Gastroesophageal sphincter (tissue), 4 donors: Measurements from ENCODE around the gene PLOD2. TPM values are rescaled to one million over a fixed set of nuclear protein-coding genes. Genes with fewer than 3 reads are reported as not detected.

Experiments
- ATAC-seq: fragments of 150-250 bp; one replicate; pipeline ENCODE4 v1.9.1; 2016; ENCODE audit warnings: mild to moderate bottlenecking, moderate library complexity
- H3K27ac ChIP-seq, 4 donors: fragments of 200-600 bp; sonication (generic) in 3 of 4; 1 replicate in 3 of 4; 2 replicates in 1 of 4; pipeline ENCODE4 v1.5.1; 2016 to 2019
- H3K27me3 ChIP-seq: fragments of 200-600 bp; sonication (generic); one replicate; pipeline ENCODE4 v1.5.1; 2019
- H3K36me3 ChIP-seq, 2 donors: fragments of 200-600 bp; sonication (generic); one replicate each; pipeline ENCODE4 v1.5.1; 2019; ENCODE audit warnings: control low read depth in 1 of 2
- H3K4me1 ChIP-seq, 3 donors: fragments of 200-600 bp; sonication (generic); 1 replicate in 2 of 3; 2 replicates in 1 of 3; pipeline ENCODE4 v1.5.1; 2016 to 2019; ENCODE audit warnings: control low read depth in 2 of 3
- H3K4me3 ChIP-seq, 2 donors: fragments of 200-600 bp; sonication (generic); one replicate each; pipeline ENCODE4 v1.5.1; 2019; ENCODE audit warnings: mild to moderate bottlenecking in 1 of 2, moderate library complexity in 1 of 2
- H3K9me3 ChIP-seq, 3 donors: fragments of 200-600 bp; sonication (generic); one replicate each; pipeline ENCODE4 v1.5.1; 2017 to 2019; ENCODE audit warnings: control low read depth in 2 of 3
- EP300 ChIP-seq: sonication (generic); formaldehyde crosslinking; IDR thresholded peaks from one replicate; pipeline ENCODE4 v1.6.1; 2017; ENCODE audit warnings: antibody characterized with exemption, mild to moderate bottlenecking
- POLR2A ChIP-seq, 2 donors: fragments of 450-650 bp; IDR thresholded peaks; one replicate each; pipeline ENCODE4 v1.6.1; 2017; ENCODE audit warnings: antibody characterized with exemption in 2 of 2, mild to moderate bottlenecking in 2 of 2, moderate library complexity in 1 of 2
- POLR2AphosphoS5 ChIP-seq: sonication (generic); formaldehyde crosslinking; IDR thresholded peaks from one replicate; pipeline ENCODE4 v1.6.1; 2017; ENCODE audit warnings: antibody characterized with exemption
- WGBS, 2 donors: methylation state at CpG; one replicate each; pipeline ENCODE4 v1.1.5; 2018; ENCODE audit warnings: low coverage in 1 of 2; 5-methylcytosine and 5-hydroxymethylcytosine counted together
- total RNA-seq, 4 donors: library from RNA; depleted of rRNA; stranded (reverse); fragments of >200 nt; gene quantifications; one replicate each; pipeline ENCODE4 v1.1.0, GENCODE V29; 2016
- TF ChIP-seq, protein P1 (sequence below), 4 experiments: fragments of 200-600 bp in 2 of 4; fragments of 450-650 bp in 2 of 4; sonication (generic) in 1 of 4; IDR thresholded peaks; one replicate each; pipeline ENCODE4 v1.5.1; 2017 to 2019; ENCODE audit warnings: antibody characterized with exemption in 4 of 4, mild to moderate bottlenecking in 2 of 4, moderate library complexity in 2 of 4

The PLOD2 gene
- total RNA-seq, 4 donors from 2014 or later = 55.1 to 100 (median 89.2) TPM

DNA sequence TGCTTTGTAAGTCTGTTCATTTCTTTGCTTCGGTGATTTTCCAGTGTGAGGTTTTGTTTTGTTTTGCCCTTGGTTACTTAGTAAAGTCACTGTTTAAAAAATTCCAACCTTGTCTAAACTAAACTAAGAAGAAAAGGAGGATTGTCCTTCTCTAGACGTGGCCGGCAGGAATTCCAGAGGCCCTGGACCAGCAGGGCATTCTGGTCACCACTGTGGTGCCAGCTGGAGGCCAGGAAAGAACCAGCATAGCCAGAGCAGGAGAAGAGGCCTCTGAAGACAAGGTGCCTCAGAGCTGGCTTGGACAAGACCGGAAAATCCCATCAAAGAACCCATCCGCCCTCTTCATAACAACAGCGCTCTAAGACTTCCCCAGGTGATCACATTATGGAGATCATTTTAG, 8.2 kb downstream of the PLOD2 start:
- no peaks in the 10 kb centered on the region for H3K9me3 ChIP-seq
- H3K36me3 ChIP-seq = no peaks in the 10 kb centered on the region
- peaks cover 4 to 96% (median 9%) of the 10 kb centered on the region in 3 donors for H3K4me1 ChIP-seq
- peak overlapping the region; percentile 2 to 22 for H3K4me3 ChIP-seq
- TF ChIP-seq EP300 (no peak), POLR2AphosphoS5 (no peak), POLR2A (IDR thresholded peaks at IDR 0.05) (no peak)
- TF ChIP-seq, protein P1, sequence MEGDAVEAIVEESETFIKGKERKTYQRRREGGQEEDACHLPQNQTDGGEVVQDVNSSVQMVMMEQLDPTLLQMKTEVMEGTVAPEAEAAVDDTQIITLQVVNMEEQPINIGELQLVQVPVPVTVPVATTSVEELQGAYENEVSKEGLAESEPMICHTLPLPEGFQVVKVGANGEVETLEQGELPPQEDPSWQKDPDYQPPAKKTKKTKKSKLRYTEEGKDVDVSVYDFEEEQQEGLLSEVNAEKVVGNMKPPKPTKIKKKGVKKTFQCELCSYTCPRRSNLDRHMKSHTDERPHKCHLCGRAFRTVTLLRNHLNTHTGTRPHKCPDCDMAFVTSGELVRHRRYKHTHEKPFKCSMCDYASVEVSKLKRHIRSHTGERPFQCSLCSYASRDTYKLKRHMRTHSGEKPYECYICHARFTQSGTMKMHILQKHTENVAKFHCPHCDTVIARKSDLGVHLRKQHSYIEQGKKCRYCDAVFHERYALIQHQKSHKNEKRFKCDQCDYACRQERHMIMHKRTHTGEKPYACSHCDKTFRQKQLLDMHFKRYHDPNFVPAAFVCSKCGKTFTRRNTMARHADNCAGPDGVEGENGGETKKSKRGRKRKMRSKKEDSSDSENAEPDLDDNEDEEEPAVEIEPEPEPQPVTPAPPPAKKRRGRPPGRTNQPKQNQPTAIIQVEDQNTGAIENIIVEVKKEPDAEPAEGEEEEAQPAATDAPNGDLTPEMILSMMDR (IDR thresholded peaks at IDR 0.05) = no peak
- peak overlapping the region; percentile 82 to 98 (median 96) for H3K27ac ChIP-seq
- 27 to 39% methylated on average over 4 to 6 of the region's 6 CpGs for WGBS, 2 donors
- peak; percentile 39 for ATAC-seq
- H3K27me3 ChIP-seq = no peaks in the 10 kb centered on the region

DNA sequence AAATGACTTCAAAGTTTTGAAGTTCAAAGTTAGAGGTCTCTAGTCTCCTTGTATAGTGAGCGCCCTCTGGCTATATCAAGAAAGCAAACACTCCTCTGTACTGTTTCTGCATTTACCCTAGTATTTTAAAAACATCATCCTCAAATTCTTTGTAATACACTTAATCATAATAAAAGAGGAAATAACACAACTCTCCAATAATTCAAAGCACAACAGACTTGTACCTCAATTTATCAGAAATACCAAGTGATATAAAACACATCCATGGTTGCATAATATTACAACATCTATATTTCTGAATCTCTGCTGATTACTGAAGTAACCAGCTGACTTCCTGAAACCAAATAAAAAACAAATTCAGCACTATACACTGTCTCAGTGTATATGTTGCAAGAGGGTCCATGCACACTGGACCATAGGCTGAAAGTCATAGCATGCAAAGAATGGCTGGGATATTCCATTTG, 12.5 kb downstream of the PLOD2 start:
- no peak for TF ChIP-seq POLR2A (IDR thresholded peaks at IDR 0.05)
- TF ChIP-seq POLR2AphosphoS5 = no peak
- no peak for TF ChIP-seq EP300
- TF ChIP-seq, protein P1 (IDR thresholded peaks at IDR 0.05) = peak; percentile 14 to 56 (median 41)
- H3K4me3 ChIP-seq = no peak overlapping the region
- WGBS, 2 donors = 35 to 39% methylated on average over 1 of the region's 1 CpG
- H3K9me3 ChIP-seq = no peaks in the 10 kb centered on the region
- H3K27ac ChIP-seq = peak overlapping the region; percentile 56 to 98 (median 96)
- ATAC-seq = no peak
- H3K4me1 ChIP-seq = peaks cover 5 to 94% (median 13%) of the 10 kb centered on the region in 3 donors
- no peaks in the 10 kb centered on the region for H3K36me3 ChIP-seq
- no peaks in the 10 kb centered on the region for H3K27me3 ChIP-seq

- Histone ChIP-seq H3K27ac (peak overlapping the region in 3 of 4 donors; percentile 2 to 97 (median 41)), H3K9me3 (no peaks in the 10 kb centered on the region), H3K4me1 (peaks cover 11 to 94% (median 30%) of the 10 kb centered on the region in 3 donors), H3K36me3 (no peaks in the 10 kb centered on the region), H3K27me3 (no peaks in the 10 kb centered on the region), H3K4me3 (no peak overlapping the region)
- no peak for ATAC-seq
- 61 to 69% methylated on average over 1 of the region's 1 CpG for WGBS, 2 donors
- TF ChIP-seq POLR2A (IDR thresholded peaks at IDR 0.05) (no peak), POLR2AphosphoS5 (no peak), EP300 (no peak)
- TF ChIP-seq, protein P1 (IDR thresholded peaks at IDR 0.05) = no peak
Observed at GRCh38 chr3:146145642-146146041, 15.3 kb downstream of the PLOD2 start.

DNA sequence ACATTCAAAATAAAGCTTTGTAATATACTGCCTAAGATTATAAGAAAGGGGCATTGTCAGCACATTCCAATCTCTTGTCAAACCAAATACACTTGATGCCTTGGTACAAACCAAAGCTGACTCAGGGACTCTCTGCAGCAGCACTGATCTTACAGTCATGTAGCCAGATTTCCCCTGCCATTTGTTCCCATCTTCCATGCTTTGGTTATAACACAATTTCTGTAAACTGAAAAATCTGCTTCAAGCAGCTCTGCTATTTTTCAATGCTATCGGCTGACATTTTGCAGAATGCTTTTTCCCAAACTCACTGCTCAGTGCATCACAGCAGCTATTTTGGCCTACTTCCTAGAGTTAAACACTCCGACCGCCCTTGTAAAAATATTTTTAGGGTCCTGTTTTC, 18.2 kb downstream of the PLOD2 start:
- peak overlapping the region in 1 of 2 donors; percentile 22 for H3K4me3 ChIP-seq
- 7 to 16% methylated on average over 3 of the region's 3 CpGs for WGBS, 2 donors
- peak overlapping the region; percentile 61 to 97 (median 72) for H3K27ac ChIP-seq
- no peaks in the 10 kb centered on the region for H3K27me3 ChIP-seq
- TF ChIP-seq POLR2AphosphoS5 (peak; percentile 80), POLR2A (IDR thresholded peaks at IDR 0.05) (no peak), EP300 (no peak)
- TF ChIP-seq, protein P1 (IDR thresholded peaks at IDR 0.05) = no peak
- peak; percentile 50 for ATAC-seq
- no peaks in the 10 kb centered on the region for H3K36me3 ChIP-seq
- H3K9me3 ChIP-seq = no peaks in the 10 kb centered on the region
- H3K4me1 ChIP-seq = peaks cover 6 to 95% (median 25%) of the 10 kb centered on the region in 3 donors

- Histone ChIP-seq H3K4me3 (peak overlapping the region in 1 of 2 donors; percentile 17), H3K36me3 (no peaks in the 10 kb centered on the region), H3K27me3 (no peaks in the 10 kb centered on the region), H3K9me3 (no peaks in the 10 kb centered on the region), H3K4me1 (peaks cover 6 to 97% (median 25%) of the 10 kb centered on the region in 3 donors), H3K27ac (peak overlapping the region; percentile 61 to 97 (median 68))
- ATAC-seq = no peak
- no peak for TF ChIP-seq POLR2AphosphoS5
- no peak for TF ChIP-seq POLR2A (IDR thresholded peaks at IDR 0.05)
- no peak for TF ChIP-seq EP300
- TF ChIP-seq, protein P1 (IDR thresholded peaks at IDR 0.05) = no peak
- whole genome bisulfite sequencing, 2 donors = 23 to 41% methylated on average over 3 of the region's 3 CpGs
Observed at GRCh38 chr3:146139586-146140110, 21.3 kb downstream of the PLOD2 start.
